Neural cell (in vitro differentiated cells): ENCODE measurements around the gene NCAM1. TPM values are rescaled to one million over a fixed set of nuclear protein-coding genes. Genes with fewer than 3 reads are reported as not detected.

Experiments
- H2AFZ ChIP-seq: fragments of 200-600, 300-800 bp; sonication (generic), shearing (Covaris generic); 2 replicates; pipeline ENCODE4 v1.6.0; 2014; ENCODE audit warnings: low read depth, mild to moderate bottlenecking, antibody characterized with exemption, low read length, moderate library complexity
- H3F3A ChIP-seq: fragments of 200-600 bp; shearing (Covaris generic); 2 replicates; pipeline ENCODE4 v1.6.1; 2016; ENCODE audit warnings: mild to moderate bottlenecking, moderate library complexity, mixed read lengths, antibody characterized with exemption, low read length; ENCODE audit not compliant: insufficient read depth, poor library complexity, severe bottlenecking
- H3K27ac ChIP-seq: fragments of 200-600, 300-800 bp; sonication (generic), shearing (Covaris generic); 2 replicates; pipeline ENCODE4 v1.5.1; 2014; ENCODE audit warnings: mild to moderate bottlenecking, low read length, moderate library complexity
- H3K27me3 ChIP-seq: fragments of 300-800, 200-600 bp; sonication (generic), shearing (Covaris generic); 2 replicates; pipeline ENCODE4 v1.6.0; 2014; ENCODE audit warnings: mild to moderate bottlenecking, low read depth, low read length, moderate library complexity; ENCODE audit not compliant: insufficient read depth
- H3K36me3 ChIP-seq: fragments of 300-800, 200-600 bp; sonication (generic), shearing (Covaris generic); 2 replicates; pipeline ENCODE4 v1.5.1; 2014; ENCODE audit warnings: mild to moderate bottlenecking, antibody characterized with exemption, low read length, moderate library complexity; ENCODE audit not compliant: insufficient read depth
- H3K4me2 ChIP-seq: fragments of 300-800, 200-600 bp; sonication (generic), shearing (Covaris generic); 2 replicates; pipeline ENCODE4 v1.6.0; 2014; ENCODE audit warnings: mild to moderate bottlenecking, low read length
- H3K4me3 ChIP-seq: fragments of 300-800, 200-600 bp; sonication (generic), shearing (Covaris generic); 2 replicates; pipeline ENCODE4 v1.5.1; 2014; ENCODE audit warnings: mild to moderate bottlenecking, low read length, moderate library complexity
- H3K79me2 ChIP-seq: fragments of 200-600 bp; shearing (Covaris generic); replicated peaks from 2 replicates; pipeline ENCODE4 v1.6.0; 2014; ENCODE audit warnings: mild to moderate bottlenecking, low read length, moderate library complexity; ENCODE audit not compliant: insufficient read depth
- H3K9ac ChIP-seq: fragments of 300-800, 200-600 bp; sonication (generic), shearing (Covaris generic); 2 replicates; pipeline ENCODE4 v1.6.1; 2016; ENCODE audit warnings: mild to moderate bottlenecking, low read length, mixed read lengths
- H3K9me2 ChIP-seq: fragments of 200-600 bp; shearing (Covaris generic); 2 replicates; pipeline ENCODE4 v1.6.1; 2016; ENCODE audit warnings: mild to moderate bottlenecking, low read length, mixed read lengths; ENCODE audit not compliant: insufficient read depth
- H3K9me3 ChIP-seq: fragments of 200-600, 300-800 bp; sonication (generic), shearing (Covaris generic); 2 replicates; pipeline ENCODE4 v1.6.1; 2016; ENCODE audit warnings: mild to moderate bottlenecking, mixed run types, low read length, moderate library complexity, mixed read lengths
- H4K20me1 ChIP-seq: fragments of 200-600 bp; shearing (Covaris generic); 2 replicates; pipeline ENCODE4 v1.6.1; 2016; ENCODE audit warnings: mild to moderate bottlenecking, mixed run types; ENCODE audit not compliant: insufficient read depth
- EP300 ChIP-seq: fragments of 450-650 bp; conservative IDR thresholded peaks from 2 replicates; pipeline ENCODE4 v1.6.1; 2014; ENCODE audit warnings: antibody characterized with exemption, mild to moderate bottlenecking, moderate library complexity; ENCODE audit not compliant: poor library complexity, severe bottlenecking
- EZH2 ChIP-seq: fragments of 200-600, 300-800 bp; shearing (Covaris generic), sonication (generic); IDR thresholded peaks from 2 replicates; pipeline ENCODE4 v1.6.1; 2014; ENCODE audit warnings: antibody characterized with exemption, low read length, borderline replicate concordance, mild to moderate bottlenecking; ENCODE audit not compliant: insufficient read depth, poor library complexity, severe bottlenecking
- MXI1 ChIP-seq: fragments of 450-650 bp; conservative IDR thresholded peaks from 2 replicates; pipeline ENCODE4 v1.6.1; 2014; ENCODE audit warnings: antibody characterized with exemption, mild to moderate bottlenecking; ENCODE audit not compliant: poor library complexity, severe bottlenecking
- POLR2AphosphoS5 ChIP-seq: IDR thresholded peaks from 2 replicates; pipeline ENCODE4 v1.6.1; 2012
- RAD21 ChIP-seq: fragments of 450-650 bp; conservative IDR thresholded peaks from 2 replicates; pipeline ENCODE4 v1.6.1; 2014; ENCODE audit warnings: antibody characterized with exemption, mild to moderate bottlenecking, moderate library complexity
- SMC3 ChIP-seq: fragments of 450-650 bp; conservative IDR thresholded peaks from 2 replicates; pipeline ENCODE4 v1.6.1; 2014; ENCODE audit warnings: antibody characterized with exemption, mild to moderate bottlenecking, moderate library complexity; ENCODE audit not compliant: poor library complexity
- TAF1 ChIP-seq: IDR thresholded peaks from 2 replicates; pipeline ENCODE4 v1.6.1; 2012; ENCODE audit warnings: low read depth
- polyA plus RNA-seq: library from polyadenylated mRNA; depleted of rRNA; stranded (reverse); fragments of >200 nt; gene quantifications from 2 replicates; pipeline ENCODE4 v1.2.3, GENCODE V29; 2014
- TF ChIP-seq, protein P1 (sequence below): fragments of 450-650 bp; IDR thresholded peaks from 2 replicates; pipeline ENCODE4 v1.5.1; 2014; ENCODE audit warnings: antibody characterized with exemption, mild to moderate bottlenecking, moderate library complexity; ENCODE audit not compliant: poor library complexity, severe bottlenecking
- TF ChIP-seq, protein P2 (sequence below): IDR thresholded peaks from 2 replicates; pipeline ENCODE4 v1.6.1; 2012; ENCODE audit warnings: borderline replicate concordance

NCAM1 gene
- polyA plus RNA-seq, 1 donor from 2014 or later, result 120 TPM

DNA sequence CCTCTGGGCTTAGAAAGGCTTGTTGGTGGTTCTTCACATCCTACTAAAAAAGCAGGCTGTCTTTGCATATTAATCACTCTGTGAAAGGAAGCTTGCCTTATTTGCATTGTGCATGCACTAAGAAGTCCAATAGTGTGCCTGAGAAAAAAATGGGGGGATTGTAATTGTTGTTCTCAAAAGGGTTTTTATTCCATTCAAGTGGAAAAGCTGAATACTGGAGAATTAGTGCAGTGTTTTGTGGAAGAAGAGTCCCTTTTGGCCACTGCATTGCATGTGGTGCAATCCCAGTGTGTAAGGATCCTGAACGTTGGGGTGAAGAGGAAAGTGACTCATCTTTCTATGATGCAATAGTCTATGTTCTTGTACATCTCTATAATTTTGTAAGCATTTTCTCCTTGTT lies 16.5 kb downstream of the NCAM1 start:
- Histone ChIP-seq H3K4me2 (no peak overlapping the region), H3K79me2 (peaks cover 86% of the 10 kb centered on the region), H3K36me3 (no peaks in the 10 kb centered on the region), H3K9me3 (no peaks in the 10 kb centered on the region), H3K4me3 (no peak overlapping the region), H3F3A (no peaks in the 10 kb centered on the region), H4K20me1 (peaks cover 16% of the 10 kb centered on the region), H3K9me2 (no peaks in the 10 kb centered on the region), H3K27me3 (no peaks in the 10 kb centered on the region), H3K27ac (no peak overlapping the region), H3K9ac (no peak overlapping the region), H2AFZ (no peak overlapping the region)
- TF ChIP-seq MXI1 (no peak), SMC3 (no peak), RAD21 (no peak), TAF1 (no peak), POLR2AphosphoS5 (no peak), EZH2 (no peak), EP300 (no peak)
- TF ChIP-seq, protein P1, sequence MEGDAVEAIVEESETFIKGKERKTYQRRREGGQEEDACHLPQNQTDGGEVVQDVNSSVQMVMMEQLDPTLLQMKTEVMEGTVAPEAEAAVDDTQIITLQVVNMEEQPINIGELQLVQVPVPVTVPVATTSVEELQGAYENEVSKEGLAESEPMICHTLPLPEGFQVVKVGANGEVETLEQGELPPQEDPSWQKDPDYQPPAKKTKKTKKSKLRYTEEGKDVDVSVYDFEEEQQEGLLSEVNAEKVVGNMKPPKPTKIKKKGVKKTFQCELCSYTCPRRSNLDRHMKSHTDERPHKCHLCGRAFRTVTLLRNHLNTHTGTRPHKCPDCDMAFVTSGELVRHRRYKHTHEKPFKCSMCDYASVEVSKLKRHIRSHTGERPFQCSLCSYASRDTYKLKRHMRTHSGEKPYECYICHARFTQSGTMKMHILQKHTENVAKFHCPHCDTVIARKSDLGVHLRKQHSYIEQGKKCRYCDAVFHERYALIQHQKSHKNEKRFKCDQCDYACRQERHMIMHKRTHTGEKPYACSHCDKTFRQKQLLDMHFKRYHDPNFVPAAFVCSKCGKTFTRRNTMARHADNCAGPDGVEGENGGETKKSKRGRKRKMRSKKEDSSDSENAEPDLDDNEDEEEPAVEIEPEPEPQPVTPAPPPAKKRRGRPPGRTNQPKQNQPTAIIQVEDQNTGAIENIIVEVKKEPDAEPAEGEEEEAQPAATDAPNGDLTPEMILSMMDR, result no peak
- TF ChIP-seq, protein P2, sequence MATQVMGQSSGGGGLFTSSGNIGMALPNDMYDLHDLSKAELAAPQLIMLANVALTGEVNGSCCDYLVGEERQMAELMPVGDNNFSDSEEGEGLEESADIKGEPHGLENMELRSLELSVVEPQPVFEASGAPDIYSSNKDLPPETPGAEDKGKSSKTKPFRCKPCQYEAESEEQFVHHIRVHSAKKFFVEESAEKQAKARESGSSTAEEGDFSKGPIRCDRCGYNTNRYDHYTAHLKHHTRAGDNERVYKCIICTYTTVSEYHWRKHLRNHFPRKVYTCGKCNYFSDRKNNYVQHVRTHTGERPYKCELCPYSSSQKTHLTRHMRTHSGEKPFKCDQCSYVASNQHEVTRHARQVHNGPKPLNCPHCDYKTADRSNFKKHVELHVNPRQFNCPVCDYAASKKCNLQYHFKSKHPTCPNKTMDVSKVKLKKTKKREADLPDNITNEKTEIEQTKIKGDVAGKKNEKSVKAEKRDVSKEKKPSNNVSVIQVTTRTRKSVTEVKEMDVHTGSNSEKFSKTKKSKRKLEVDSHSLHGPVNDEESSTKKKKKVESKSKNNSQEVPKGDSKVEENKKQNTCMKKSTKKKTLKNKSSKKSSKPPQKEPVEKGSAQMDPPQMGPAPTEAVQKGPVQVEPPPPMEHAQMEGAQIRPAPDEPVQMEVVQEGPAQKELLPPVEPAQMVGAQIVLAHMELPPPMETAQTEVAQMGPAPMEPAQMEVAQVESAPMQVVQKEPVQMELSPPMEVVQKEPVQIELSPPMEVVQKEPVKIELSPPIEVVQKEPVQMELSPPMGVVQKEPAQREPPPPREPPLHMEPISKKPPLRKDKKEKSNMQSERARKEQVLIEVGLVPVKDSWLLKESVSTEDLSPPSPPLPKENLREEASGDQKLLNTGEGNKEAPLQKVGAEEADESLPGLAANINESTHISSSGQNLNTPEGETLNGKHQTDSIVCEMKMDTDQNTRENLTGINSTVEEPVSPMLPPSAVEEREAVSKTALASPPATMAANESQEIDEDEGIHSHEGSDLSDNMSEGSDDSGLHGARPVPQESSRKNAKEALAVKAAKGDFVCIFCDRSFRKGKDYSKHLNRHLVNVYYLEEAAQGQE, result no peak

DNA sequence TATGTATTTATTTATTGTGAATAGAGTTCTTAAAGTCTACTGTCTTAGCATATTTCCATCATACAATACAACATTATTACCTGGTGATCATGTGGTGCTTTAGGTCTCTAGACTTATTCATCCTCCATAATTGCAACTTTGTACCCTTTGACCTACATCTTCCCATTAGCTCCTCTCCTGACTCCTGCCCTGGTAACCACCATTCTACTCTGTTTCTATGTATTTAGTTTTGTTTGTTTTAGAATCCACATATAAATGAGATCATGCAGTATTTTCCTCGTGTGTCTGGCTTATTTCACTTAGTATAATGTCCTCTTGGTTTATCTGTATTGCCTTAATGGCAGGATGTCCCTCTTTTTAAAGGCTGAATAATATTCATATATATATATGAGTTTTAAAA lies 22.7 kb downstream of the NCAM1 start:
- Histone ChIP-seq H3K36me3 (no peaks in the 10 kb centered on the region), H3K4me2 (no peak overlapping the region), H3F3A (no peaks in the 10 kb centered on the region), H3K9me2 (no peaks in the 10 kb centered on the region), H3K27me3 (no peaks in the 10 kb centered on the region), H3K4me3 (no peak overlapping the region), H3K27ac (no peak overlapping the region), H2AFZ (no peak overlapping the region), H3K79me2 (peaks cover 99% of the 10 kb centered on the region), H4K20me1 (peaks cover 5% of the 10 kb centered on the region), H3K9ac (no peak overlapping the region), H3K9me3 (peaks cover 8% of the 10 kb centered on the region)
- TF ChIP-seq, protein P1, result no peak
- TF ChIP-seq TAF1, result no peak
- TF ChIP-seq RAD21, result no peak
- TF ChIP-seq POLR2AphosphoS5, result no peak
- TF ChIP-seq MXI1, result no peak
- TF ChIP-seq, protein P2, result no peak
- TF ChIP-seq EP300, result no peak
- TF ChIP-seq EZH2, result no peak
- no peak for TF ChIP-seq SMC3
